Chondrocyte (in vitro differentiated cells): Measurements from ENCODE around the gene SARS2. TPM values are rescaled to one million over a fixed set of nuclear protein-coding genes. Genes with fewer than 3 reads are reported as not detected.
"Not testable (repeated sequence)": the region's sequence is repeated elsewhere in the genome, so short reads cannot be mapped to it uniquely, and the experiment has no call there.

Experiments
- DNase-seq: peaks from one replicate; pipeline ENCODE4 v3.0.0; 2021; ENCODE audit warnings: mixed read lengths, low spot score
- H3K27ac Mint-ChIP-seq: one replicate; pipeline ENCODE4 v1.8.0; 2021; ENCODE audit warnings: mild to moderate bottlenecking, moderate library complexity, mixed read lengths; ENCODE audit not compliant: unreplicated experiment
- H3K27me3 Mint-ChIP-seq: 2 replicates; pipeline ENCODE4 v1.8.0; 2021; ENCODE audit warnings: low read depth, mixed read lengths
- H3K36me3 Mint-ChIP-seq: 2 replicates; pipeline ENCODE4 v1.8.0; 2021; ENCODE audit warnings: low read depth, mixed read lengths
- H3K4me1 Mint-ChIP-seq: 2 replicates; pipeline ENCODE4 v1.8.0; 2021; ENCODE audit warnings: low read depth, mild to moderate bottlenecking, mixed read lengths
- H3K4me3 Mint-ChIP-seq: one replicate; pipeline ENCODE4 v1.8.0; 2021; ENCODE audit warnings: mild to moderate bottlenecking, moderate library complexity, mixed read lengths; ENCODE audit not compliant: unreplicated experiment
- H3K9me3 Mint-ChIP-seq: 2 replicates; pipeline ENCODE4 v1.8.0; 2021; ENCODE audit warnings: low read depth, mixed read lengths
- total RNA-seq: library from RNA; stranded (reverse); gene quantifications from 3 replicates; pipeline ENCODE4 v1.2.1, GENCODE V29; 2021
- TF ChIP-seq, protein P1 (sequence below): fragments of 200-600 bp; sonication (generic); IDR thresholded peaks from 2 replicates; pipeline ENCODE4 v1.5.0; 2021; ENCODE audit warnings: antibody characterized with exemption, mild to moderate bottlenecking, moderate library complexity

Gene SARS2
- total RNA-seq, 1 donor from 2014 or later: 15.6 TPM

DNA sequence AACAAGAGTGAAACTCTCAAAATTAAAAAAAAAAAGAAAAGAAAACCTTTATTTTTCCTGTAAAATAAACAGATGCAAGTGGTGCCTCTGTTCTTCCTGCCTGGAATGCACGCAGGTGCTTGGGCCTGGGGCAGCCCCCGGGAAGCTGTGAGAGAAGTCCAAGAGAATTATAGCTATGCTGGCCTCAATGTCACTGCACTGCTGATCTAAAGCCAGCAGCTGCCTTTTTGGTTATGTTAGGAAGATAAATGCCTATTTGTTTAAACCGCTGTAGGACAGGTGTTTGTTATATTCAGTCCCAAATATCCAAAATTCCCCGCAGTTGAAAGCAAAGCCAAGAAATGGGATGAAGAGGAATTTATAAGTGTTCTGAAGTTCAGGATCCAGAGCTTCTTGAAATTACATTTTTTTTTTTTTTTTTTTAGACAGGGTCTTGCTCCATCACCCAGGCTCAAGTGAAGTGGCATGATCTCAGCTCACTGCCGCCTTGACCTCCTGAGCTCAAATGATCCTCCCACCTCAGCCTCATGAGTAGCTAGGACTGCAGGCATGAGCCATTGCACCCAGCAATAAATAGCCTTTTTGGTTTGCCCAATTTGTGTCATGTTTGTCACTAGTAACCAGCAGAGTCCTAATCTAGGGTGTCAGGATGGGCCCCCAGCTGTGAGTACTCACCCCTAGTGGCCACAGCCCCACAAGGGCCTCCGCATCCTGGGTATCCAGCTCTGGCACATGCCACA, 54.7 kb downstream of the SARS2 start:
- no peaks in the 10 kb centered on the region for H3K9me3 Mint-ChIP-seq
- H3K4me1 Mint-ChIP-seq: no peaks in the 10 kb centered on the region
- no peaks in the 10 kb centered on the region for H3K27me3 Mint-ChIP-seq
- TF ChIP-seq, protein P1, sequence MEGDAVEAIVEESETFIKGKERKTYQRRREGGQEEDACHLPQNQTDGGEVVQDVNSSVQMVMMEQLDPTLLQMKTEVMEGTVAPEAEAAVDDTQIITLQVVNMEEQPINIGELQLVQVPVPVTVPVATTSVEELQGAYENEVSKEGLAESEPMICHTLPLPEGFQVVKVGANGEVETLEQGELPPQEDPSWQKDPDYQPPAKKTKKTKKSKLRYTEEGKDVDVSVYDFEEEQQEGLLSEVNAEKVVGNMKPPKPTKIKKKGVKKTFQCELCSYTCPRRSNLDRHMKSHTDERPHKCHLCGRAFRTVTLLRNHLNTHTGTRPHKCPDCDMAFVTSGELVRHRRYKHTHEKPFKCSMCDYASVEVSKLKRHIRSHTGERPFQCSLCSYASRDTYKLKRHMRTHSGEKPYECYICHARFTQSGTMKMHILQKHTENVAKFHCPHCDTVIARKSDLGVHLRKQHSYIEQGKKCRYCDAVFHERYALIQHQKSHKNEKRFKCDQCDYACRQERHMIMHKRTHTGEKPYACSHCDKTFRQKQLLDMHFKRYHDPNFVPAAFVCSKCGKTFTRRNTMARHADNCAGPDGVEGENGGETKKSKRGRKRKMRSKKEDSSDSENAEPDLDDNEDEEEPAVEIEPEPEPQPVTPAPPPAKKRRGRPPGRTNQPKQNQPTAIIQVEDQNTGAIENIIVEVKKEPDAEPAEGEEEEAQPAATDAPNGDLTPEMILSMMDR: no peak
- no peak overlapping the region for H3K4me3 Mint-ChIP-seq
- DNase-seq: no peak
- no peak overlapping the region for H3K27ac Mint-ChIP-seq
- H3K36me3 Mint-ChIP-seq: no peaks in the 10 kb centered on the region

DNA sequence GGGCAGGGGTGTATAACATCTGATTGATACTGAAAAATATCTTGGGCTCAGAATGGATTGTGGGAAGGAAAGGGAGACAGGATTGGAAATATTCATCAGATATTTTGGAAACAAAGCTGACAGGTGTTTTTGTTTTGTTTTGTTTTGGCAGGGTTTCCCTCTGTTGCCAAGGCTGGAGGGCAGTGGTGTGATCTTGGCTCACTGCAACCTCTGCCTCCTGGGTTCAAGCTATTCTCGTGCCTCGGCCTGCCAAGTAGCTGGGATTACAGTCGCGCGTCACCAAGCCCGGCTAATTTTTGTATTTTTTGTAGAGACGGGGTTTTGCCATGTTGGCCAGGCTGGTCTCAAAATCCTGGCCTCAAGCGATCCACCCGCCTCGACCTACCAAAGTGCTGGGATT, 57.2 kb downstream of the SARS2 start:
- H3K9me3 Mint-ChIP-seq, H3K27ac Mint-ChIP-seq, H3K4me3 Mint-ChIP-seq, DNase-seq, H3K4me1 Mint-ChIP-seq, H3K36me3 Mint-ChIP-seq, H3K27me3 Mint-ChIP-seq: not testable (repeated sequence)

DNA sequence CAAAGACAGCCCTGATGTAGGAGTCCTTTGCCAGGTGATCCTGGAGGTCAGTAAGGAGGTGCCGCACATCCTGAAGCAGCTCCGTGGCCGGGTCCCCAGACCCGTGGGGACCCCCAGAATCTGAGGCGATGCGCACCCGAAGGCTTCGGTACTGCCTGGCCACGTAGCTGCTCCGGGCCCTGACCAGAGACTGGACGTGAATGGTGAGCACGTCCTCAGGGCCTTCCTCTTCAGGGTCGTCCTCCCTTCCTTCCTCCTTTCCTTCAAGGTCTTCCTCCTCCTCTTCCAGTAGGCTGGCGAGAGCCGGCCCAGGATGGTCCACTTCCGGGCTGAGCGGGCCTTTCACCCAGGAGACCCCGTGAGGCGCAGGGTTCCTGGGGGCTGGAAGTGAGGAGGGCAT, 60.0 kb downstream of the SARS2 start:
- H3K27me3 Mint-ChIP-seq: no peaks in the 10 kb centered on the region
- peaks cover 9% of the 10 kb centered on the region for H3K4me1 Mint-ChIP-seq
- H3K36me3 Mint-ChIP-seq: no peaks in the 10 kb centered on the region
- H3K27ac Mint-ChIP-seq: no peak overlapping the region
- H3K4me3 Mint-ChIP-seq: peak overlapping the region; percentile 35
- DNase-seq: no peak
- H3K9me3 Mint-ChIP-seq: no peaks in the 10 kb centered on the region
- TF ChIP-seq, protein P1: no peak

DNA sequence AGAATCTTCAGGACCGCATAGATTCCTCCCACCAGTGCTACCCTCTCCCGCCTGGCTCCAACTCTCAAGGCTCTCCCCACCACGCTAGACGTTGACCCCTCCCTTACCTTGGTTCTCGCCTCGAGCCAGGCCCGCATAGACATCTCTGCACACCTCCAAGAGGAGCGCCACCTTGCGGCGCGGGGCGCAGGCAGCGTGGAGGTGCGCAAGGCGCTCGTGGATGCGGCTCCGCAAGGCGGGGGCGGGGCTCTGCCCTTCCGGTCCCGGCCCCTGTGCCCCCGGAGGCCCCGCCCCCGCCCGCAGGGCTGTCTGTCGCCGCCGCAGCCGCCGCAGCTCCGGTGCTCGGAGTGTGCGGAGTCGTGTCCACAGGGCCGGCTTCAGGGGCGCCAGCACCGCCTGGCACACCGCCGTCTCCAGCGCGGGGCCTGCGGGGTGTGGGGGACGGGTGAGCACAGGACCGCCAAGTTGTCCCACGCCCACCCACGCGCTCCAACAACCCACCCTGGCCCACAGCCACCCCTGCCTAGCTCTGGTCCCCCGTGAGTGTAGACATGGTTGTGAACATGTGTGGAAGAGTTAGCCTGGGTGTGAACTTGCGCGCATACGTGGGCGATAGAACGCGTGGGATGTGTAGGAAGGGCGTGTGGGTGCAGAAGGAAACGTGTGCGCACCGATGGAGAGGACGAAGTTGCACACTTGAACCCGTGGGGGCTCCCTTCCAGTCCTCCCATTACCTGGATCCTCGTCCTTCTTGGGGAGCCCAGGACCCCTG, 60.5 kb downstream of the SARS2 start:
- no peak for DNase-seq
- no peaks in the 10 kb centered on the region for H3K27me3 Mint-ChIP-seq

DNA sequence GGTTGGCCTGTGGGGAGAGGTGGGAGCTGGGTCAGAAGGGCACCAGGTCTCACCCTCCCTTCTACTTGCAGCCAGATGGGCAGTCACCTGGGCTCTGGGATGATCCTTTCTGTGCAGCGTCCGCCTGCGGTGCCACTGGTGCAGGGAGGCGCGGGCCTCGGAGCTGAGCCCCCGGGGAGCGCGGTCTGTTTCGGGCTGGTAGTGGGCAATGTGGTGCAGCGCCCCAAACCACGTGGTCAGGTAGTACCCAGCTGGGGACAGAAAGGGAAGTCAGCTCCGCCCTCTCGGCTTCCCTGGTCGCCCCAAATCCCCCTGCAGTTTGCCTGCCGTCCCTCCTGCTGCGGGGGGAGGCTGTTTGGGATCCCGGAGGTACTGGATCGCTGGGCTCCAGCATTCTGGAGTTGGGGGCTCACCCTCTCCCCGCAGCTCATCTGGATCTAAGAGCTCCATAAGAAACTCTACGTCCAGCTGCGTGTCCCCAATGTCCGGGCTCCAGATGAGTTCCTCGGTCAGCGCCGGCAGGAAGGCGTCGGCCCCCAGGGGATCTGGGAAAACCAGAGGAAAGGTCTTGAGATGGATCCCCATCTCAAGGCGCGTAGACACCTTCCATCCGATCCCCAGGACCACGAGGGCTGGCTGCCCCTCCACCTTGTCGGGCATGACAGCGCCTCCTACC, 61.3 kb downstream of the SARS2 start:
- H3K36me3 Mint-ChIP-seq: no peaks in the 10 kb centered on the region
- peak overlapping the region; percentile 68 for H3K4me3 Mint-ChIP-seq
- TF ChIP-seq, protein P1: no peak
- no peaks in the 10 kb centered on the region for H3K27me3 Mint-ChIP-seq
- peaks cover 9% of the 10 kb centered on the region for H3K4me1 Mint-ChIP-seq
- no peak for DNase-seq
- no peak overlapping the region for H3K27ac Mint-ChIP-seq
- no peaks in the 10 kb centered on the region for H3K9me3 Mint-ChIP-seq

More for the DNA sequence above, 60.5 kb downstream of the SARS2 start:
- Mint-ChIP-seq H3K4me3 (peak overlapping the region; percentile 68), H3K4me1 (peaks cover 9% of the 10 kb centered on the region), H3K9me3 (no peaks in the 10 kb centered on the region), H3K36me3 (no peaks in the 10 kb centered on the region), H3K27ac (no peak overlapping the region)
- TF ChIP-seq, protein P1: peak; percentile 83
